Breast epithelium (tissue), 4 donors: ENCODE measurements around the gene OTOF. TPM values are rescaled to one million over a fixed set of nuclear protein-coding genes. Genes with fewer than 3 reads are reported as not detected.

Source experiments
- DNase-seq, 2 donors: peaks; one replicate each; pipeline ENCODE4 v3.0.0-alpha.2; 2019; ENCODE audit warnings: low spot score in 2 of 2
- H3K27ac ChIP-seq, 2 donors: fragments of 200-600 bp; sonication (generic) in 1 of 2; one replicate each; pipeline ENCODE4 v1.5.1; 2016 to 2019; ENCODE audit warnings: mild to moderate bottlenecking in 1 of 2
- H3K27me3 ChIP-seq, 2 donors: fragments of 200-600 bp; sonication (generic) in 1 of 2; one replicate each; pipeline versions ENCODE4 v1.5.1 to v1.6.0; 2017 to 2019; ENCODE audit warnings: control low read depth in 1 of 2, mild to moderate bottlenecking in 1 of 2
- H3K36me3 ChIP-seq: fragments of 200-600 bp; one replicate; pipeline ENCODE4 v1.5.1; 2019
- H3K4me1 ChIP-seq, 2 donors: fragments of 200-600 bp; sonication (generic); one replicate each; pipeline ENCODE4 v1.5.1; 2016 to 2019; ENCODE audit warnings: control low read depth in 1 of 2
- H3K4me3 ChIP-seq, 3 donors: fragments of 200-600 bp; sonication (generic); 1 replicate in 2 of 3; 2 replicates in 1 of 3; pipeline ENCODE4 v1.5.1; 2016 to 2019; ENCODE audit warnings: mild to moderate bottlenecking in 3 of 3, moderate library complexity in 2 of 3
- H3K9me3 ChIP-seq, 2 donors: fragments of 200-600 bp; sonication (generic) in 1 of 2; one replicate each; pipeline ENCODE4 v1.5.1; 2016 to 2019; ENCODE audit warnings: control low read depth in 1 of 2
- CTCF ChIP-seq, 3 donors: fragments of 450-650 bp; IDR thresholded peaks; one replicate each; pipeline ENCODE4 v1.5.1; 2016 to 2017; ENCODE audit warnings: antibody characterized with exemption in 3 of 3, mild to moderate bottlenecking in 3 of 3, moderate library complexity in 3 of 3
- intact Hi-C: fragments of 100-400 bp; cut with DNase I; formaldehyde crosslinking; loops from one replicate; pipeline ENCODE4 v1.15.1; 2023; ENCODE audit warnings: low total_unique reads
- total RNA-seq, 3 donors: library from RNA; depleted of rRNA; stranded (reverse); fragments of >200 nt; gene quantifications; one replicate each; pipeline ENCODE4 v1.1.0, GENCODE V29; 2016

OTOF gene
- total RNA-seq, 3 donors from 2014 or later: 0.15 to 0.33 (median 0.32) TPM

GRCh38 chr2:26407526-26407925, 70.4 kb downstream of the OTOF start:
- Histone ChIP-seq H3K36me3 (no peaks in the 10 kb centered on the region), H3K4me1 (no peaks in the 10 kb centered on the region), H3K27me3 (no peaks in the 10 kb centered on the region), H3K4me3 (no peak overlapping the region), H3K9me3 (no peaks in the 10 kb centered on the region), H3K27ac (no peak overlapping the region)
- no peak for DNase-seq
- intact Hi-C loops: no loop called here
- TF ChIP-seq CTCF (IDR thresholded peaks at IDR 0.05): no peak

Other genes starting within 250 kb of the OTOF start
- 100 to 1,000 TPM; 139 to 156 (median 141) TPM for gene HADHA, start 233.5 kb downstream of the OTOF start, total RNA-seq
- 100 to 1,000 TPM; 139 to 157 (median 147) TPM for gene HADHB, start 233.2 kb downstream of the OTOF start, total RNA-seq
- gene SELENOI, start 132.0 kb downstream of the OTOF start, total RNA-seq: 10 to 100 TPM in 2 of 3 donors, 1 to 10 TPM in 1; 6.6 to 26.3 (median 17.4) TPM
- gene ADGRF3, start 131.3 kb downstream of the OTOF start, total RNA-seq: under 1 TPM in 1 of 3 donors, not detected in 2; under 0.01 TPM
- gene DRC1, start 76.2 kb downstream of the OTOF start, total RNA-seq: not detected
- gene CIB4, start 163.2 kb upstream of the OTOF start, total RNA-seq: not detected
- 1 to 10 TPM in 2 of 3 donors, under 1 TPM in 1; 0.59 to 2.3 (median 1.4) TPM for gene KCNK3, start 214.6 kb upstream of the OTOF start, total RNA-seq